Measurements from ENCODE around the gene CCDC50. TPM values are rescaled to one million over a fixed set of nuclear protein-coding genes. Genes with fewer than 3 reads are reported as not detected.

The CCDC50 gene
- total RNA-seq, 1 experiment from 2014 or later, result 124 TPM

- CTCF ChIA-PET, result interaction anchor here (1.3 to 2.6 kb wide), 2 partner anchors 14 to 22 kb away, joined by 4 to 7 read pairs; no protein-coding TSS in a partner anchor
- H3K9me3 Mint-ChIP-seq (ENCODE audit: low read depth, unreplicated experiment), result no peaks in the 10 kb centered on the region
- intact Hi-C loops (cut with micrococcal nuclease; ENCODE audit: unreplicated experiment), result loop anchor here (5.0 kb wide), 1 partner anchor 54 kb away; no protein-coding TSS in a partner anchor
- peak overlapping the region; percentile 37 for H3K4me3 Mint-ChIP-seq (ENCODE audit: low read depth, unreplicated experiment)
- peak overlapping the region; percentile 86 for H3K27ac Mint-ChIP-seq (ENCODE audit: unreplicated experiment)
- no peak for DNase-seq
- H3K4me1 Mint-ChIP-seq (ENCODE audit: low read depth, unreplicated experiment), result peaks cover 84% of the 10 kb centered on the region
- no TSS peak for BruUV-seq (replicated peaks)
- no peak for TF ChIP-seq CTCF (IDR thresholded peaks at IDR 0.05; ENCODE audit: unreplicated experiment)
- H3K27me3 Mint-ChIP-seq (ENCODE audit: unreplicated experiment), result no peaks in the 10 kb centered on the region
- H3K36me3 Mint-ChIP-seq (ENCODE audit: insufficient read depth, unreplicated experiment), result peaks cover 43% of the 10 kb centered on the region
Observed at GRCh38 chr3:191333298-191333880, 4.2 kb downstream of the CCDC50 start.

- no peak for TF ChIP-seq CTCF (IDR thresholded peaks at IDR 0.05; ENCODE audit: unreplicated experiment)
- DNase-seq, result no peak
- Mint-ChIP-seq H3K27ac (ENCODE audit: unreplicated experiment) (peak overlapping the region; percentile 16), H3K4me3 (ENCODE audit: low read depth, unreplicated experiment) (no peak overlapping the region), H3K27me3 (ENCODE audit: unreplicated experiment) (no peaks in the 10 kb centered on the region), H3K36me3 (ENCODE audit: insufficient read depth, unreplicated experiment) (peaks cover 33% of the 10 kb centered on the region), H3K9me3 (ENCODE audit: low read depth, unreplicated experiment) (no peaks in the 10 kb centered on the region), H3K4me1 (ENCODE audit: low read depth, unreplicated experiment) (peaks cover 83% of the 10 kb centered on the region)
- no TSS peak for BruUV-seq (replicated peaks)
- intact Hi-C loops (cut with micrococcal nuclease; ENCODE audit: unreplicated experiment), result loop anchor here (5.0 kb wide), 1 partner anchor 53 kb away; no protein-coding TSS in a partner anchor
- CTCF ChIA-PET, result interaction anchor here (0.6 to 2.6 kb wide), 3 partner anchors 13 to 186 kb away, joined by 3 to 7 read pairs (median 5); no protein-coding TSS in a partner anchor
Observed at GRCh38 chr3:191334346-191334893, 5.2 kb downstream of the CCDC50 start.

GRCh38 chr3:191336833-191337232 lies 7.6 kb downstream of the CCDC50 start:
- no peak for DNase-seq
- intact Hi-C loops (cut with micrococcal nuclease; ENCODE audit: unreplicated experiment), result no loop called here
- Mint-ChIP-seq H3K27me3 (ENCODE audit: unreplicated experiment) (no peaks in the 10 kb centered on the region), H3K4me3 (ENCODE audit: low read depth, unreplicated experiment) (no peak overlapping the region), H3K27ac (ENCODE audit: unreplicated experiment) (no peak overlapping the region), H3K36me3 (ENCODE audit: insufficient read depth, unreplicated experiment) (peaks cover 11% of the 10 kb centered on the region), H3K4me1 (ENCODE audit: low read depth, unreplicated experiment) (peaks cover 91% of the 10 kb centered on the region), H3K9me3 (ENCODE audit: low read depth, unreplicated experiment) (no peaks in the 10 kb centered on the region)
- BruUV-seq (replicated peaks), result no TSS peak
- CTCF ChIA-PET, result interaction anchor here (0.7 to 0.8 kb wide), 3 partner anchors 16 to 92 kb away, joined by 3 to 4 read pairs (median 4); no protein-coding TSS in a partner anchor
- no peak for TF ChIP-seq CTCF (IDR thresholded peaks at IDR 0.05; ENCODE audit: unreplicated experiment)

- no peaks in the 10 kb centered on the region for H3K27me3 Mint-ChIP-seq (ENCODE audit: unreplicated experiment)
- peak overlapping the region; percentile 74 for H3K27ac Mint-ChIP-seq (ENCODE audit: unreplicated experiment)
- H3K4me3 Mint-ChIP-seq (ENCODE audit: low read depth, unreplicated experiment), result no peak overlapping the region
- no peak for DNase-seq
- peaks cover 11% of the 10 kb centered on the region for H3K36me3 Mint-ChIP-seq (ENCODE audit: insufficient read depth, unreplicated experiment)
- peaks cover 91% of the 10 kb centered on the region for H3K4me1 Mint-ChIP-seq (ENCODE audit: low read depth, unreplicated experiment)
- intact Hi-C loops (cut with micrococcal nuclease; ENCODE audit: unreplicated experiment), result no loop called here
- no TSS peak for BruUV-seq (replicated peaks)
- no peak for TF ChIP-seq CTCF (IDR thresholded peaks at IDR 0.05; ENCODE audit: unreplicated experiment)
- no peaks in the 10 kb centered on the region for H3K9me3 Mint-ChIP-seq (ENCODE audit: low read depth, unreplicated experiment)
- CTCF ChIA-PET, result interaction anchor here (0.7 kb wide), 1 partner anchor 135 kb away, joined by 3 read pairs; no protein-coding TSS in a partner anchor
Observed at GRCh38 chr3:191338177-191338488, 8.9 kb downstream of the CCDC50 start.
